A673 (cell line): ENCODE data around the gene NPAS4.

ENCODE experiments used
- CTCF ChIP-seq: fragments of 300-800, 200-600 bp; sonication (generic); conservative IDR thresholded peaks from 2 replicates; pipeline ENCODE4 v1.5.1; 2017; ENCODE audit warnings: low read depth, mild to moderate bottlenecking, antibody characterized with exemption, low read length, moderate library complexity, mixed read lengths
- EZH2 ChIP-seq: fragments of 200-600 bp; sonication (generic); IDR thresholded peaks from 2 replicates; pipeline ENCODE4 v1.6.1; 2017; ENCODE audit warnings: borderline replicate concordance, low read depth, mild to moderate bottlenecking, mixed read lengths, antibody characterized with exemption, low read length; ENCODE audit not compliant: poor library complexity, severe bottlenecking

DNA sequence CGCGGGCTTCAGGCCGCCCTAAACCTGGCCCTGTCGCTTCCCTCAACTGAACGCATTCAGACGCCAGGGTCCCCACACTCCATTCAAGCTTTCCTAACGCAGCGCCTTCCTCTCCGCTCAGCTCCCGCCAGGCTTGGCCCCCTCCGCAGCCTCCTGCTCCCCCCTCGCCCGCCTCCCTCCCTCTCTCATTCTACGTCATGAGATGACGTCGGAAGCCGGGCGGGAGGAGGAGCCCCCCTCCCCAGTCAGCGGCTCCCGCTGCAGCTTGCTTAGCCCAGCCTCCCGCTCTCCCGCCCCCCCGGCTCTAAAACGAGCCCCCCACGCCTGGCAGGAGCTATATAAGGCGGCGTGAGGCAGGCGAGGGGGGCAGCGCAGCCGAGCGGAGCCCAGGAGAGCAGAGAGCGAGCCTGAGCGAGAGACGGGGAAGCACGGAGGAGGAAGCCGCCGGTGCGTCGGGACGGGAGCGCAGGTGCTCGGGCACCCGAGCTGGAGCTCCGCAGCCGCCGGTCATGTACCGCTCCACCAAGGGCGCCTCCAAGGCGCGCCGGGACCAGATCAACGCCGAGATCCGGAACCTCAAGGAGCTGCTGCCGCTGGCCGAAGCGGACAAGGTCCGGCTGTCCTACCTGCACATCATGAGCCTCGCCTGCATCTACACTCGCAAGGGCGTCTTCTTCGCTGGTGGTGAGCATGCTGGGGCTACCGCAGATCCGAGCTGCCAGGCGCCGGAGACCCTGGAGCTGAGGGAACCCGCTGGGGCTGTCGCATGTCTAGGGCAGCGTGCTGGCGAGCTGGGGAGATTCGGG lies at the start of gene NPAS4:
- TF ChIP-seq CTCF (no peak), EZH2 (peak; percentile 54)
